Breast epithelium (tissue), 3 donors: ENCODE data around the gene TMPRSS15.

Experiments
- POLR2A ChIP-seq: fragments of 450-650 bp; IDR thresholded peaks from one replicate; pipeline ENCODE4 v1.6.1; 2016; ENCODE audit warnings: antibody characterized with exemption, mild to moderate bottlenecking, moderate library complexity
- POLR2AphosphoS5 ChIP-seq, 3 donors: sonication (generic); formaldehyde crosslinking; IDR thresholded peaks; one replicate each; pipeline ENCODE4 v1.6.1; 2017; ENCODE audit warnings: antibody characterized with exemption in 3 of 3
- TF ChIP-seq, protein P1 (sequence below), 3 donors: fragments of 450-650 bp; IDR thresholded peaks; one replicate each; pipeline ENCODE4 v1.5.1; 2016 to 2017; ENCODE audit warnings: antibody characterized with exemption in 3 of 3, mild to moderate bottlenecking in 3 of 3, moderate library complexity in 3 of 3

DNA sequence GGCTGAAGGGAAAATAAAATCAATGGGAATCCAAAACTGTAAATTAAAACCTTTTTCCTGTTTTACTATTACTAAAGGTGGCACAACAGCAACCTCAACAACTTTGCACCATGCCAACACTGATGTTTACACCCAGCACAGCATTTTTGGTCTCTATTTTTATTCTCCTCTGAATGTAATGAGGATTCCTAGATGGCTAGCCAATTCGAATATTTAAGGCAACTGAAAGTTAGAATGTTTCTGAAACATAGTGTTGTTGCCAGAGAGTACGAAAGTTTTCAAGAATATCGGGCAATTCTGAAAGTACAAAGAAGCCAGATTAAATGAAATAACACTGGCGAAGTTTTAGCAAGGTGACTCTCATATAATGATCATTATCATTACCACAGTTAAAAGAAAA, 118.2 kb downstream of the TMPRSS15 start:
- TF ChIP-seq, protein P1, sequence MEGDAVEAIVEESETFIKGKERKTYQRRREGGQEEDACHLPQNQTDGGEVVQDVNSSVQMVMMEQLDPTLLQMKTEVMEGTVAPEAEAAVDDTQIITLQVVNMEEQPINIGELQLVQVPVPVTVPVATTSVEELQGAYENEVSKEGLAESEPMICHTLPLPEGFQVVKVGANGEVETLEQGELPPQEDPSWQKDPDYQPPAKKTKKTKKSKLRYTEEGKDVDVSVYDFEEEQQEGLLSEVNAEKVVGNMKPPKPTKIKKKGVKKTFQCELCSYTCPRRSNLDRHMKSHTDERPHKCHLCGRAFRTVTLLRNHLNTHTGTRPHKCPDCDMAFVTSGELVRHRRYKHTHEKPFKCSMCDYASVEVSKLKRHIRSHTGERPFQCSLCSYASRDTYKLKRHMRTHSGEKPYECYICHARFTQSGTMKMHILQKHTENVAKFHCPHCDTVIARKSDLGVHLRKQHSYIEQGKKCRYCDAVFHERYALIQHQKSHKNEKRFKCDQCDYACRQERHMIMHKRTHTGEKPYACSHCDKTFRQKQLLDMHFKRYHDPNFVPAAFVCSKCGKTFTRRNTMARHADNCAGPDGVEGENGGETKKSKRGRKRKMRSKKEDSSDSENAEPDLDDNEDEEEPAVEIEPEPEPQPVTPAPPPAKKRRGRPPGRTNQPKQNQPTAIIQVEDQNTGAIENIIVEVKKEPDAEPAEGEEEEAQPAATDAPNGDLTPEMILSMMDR (IDR thresholded peaks at IDR 0.05): no peak
- TF ChIP-seq POLR2A: no peak
- TF ChIP-seq POLR2AphosphoS5 (IDR thresholded peaks at IDR 0.05): no peak
